ENCODE measurements around the gene TNFAIP3. TPM values are rescaled to one million over a fixed set of nuclear protein-coding genes. Genes with fewer than 3 reads are reported as not detected.
"Not testable (repeated sequence)": the region's sequence is repeated elsewhere in the genome, so short reads cannot be mapped to it uniquely, and the experiment has no call there.

TNFAIP3 gene
- polyA plus RNA-seq, 1 donor = 21.9 TPM

GRCh38 chr6:137884149-137884909 is 17.3 kb downstream of the TNFAIP3 start:
- Histone ChIP-seq H3K9me3 (ENCODE audit: control insufficient read depth, low read depth, low read length) (no peaks in the 10 kb centered on the region), H3K27ac (ENCODE audit: low read length) (no peak overlapping the region), H3K4me3 (ENCODE audit: low read length) (no peak overlapping the region), H3K36me3 (ENCODE audit: control insufficient read depth, insufficient read depth, low read length) (peaks cover 36% of the 10 kb centered on the region), H3K4me1 (ENCODE audit: control insufficient read depth, insufficient read depth, low read length) (no peaks in the 10 kb centered on the region), H3K27me3 (ENCODE audit: control insufficient read depth, insufficient read depth, low read length) (no peaks in the 10 kb centered on the region)
- 92% methylated on average over 3 of the region's 5 CpGs for WGBS (ENCODE audit: insufficient coverage, low lambda C conversion rate)
- DNase-seq = no peak

- not testable (repeated sequence) for DNase-seq; H3K27ac ChIP-seq (ENCODE audit: low read length); H3K4me1 ChIP-seq (ENCODE audit: control insufficient read depth, insufficient read depth, low read length); H3K4me3 ChIP-seq (ENCODE audit: low read length); H3K27me3 ChIP-seq (ENCODE audit: control insufficient read depth, insufficient read depth, low read length); H3K9me3 ChIP-seq (ENCODE audit: control insufficient read depth, low read depth, low read length)
- H3K36me3 ChIP-seq (ENCODE audit: control insufficient read depth, insufficient read depth, low read length) = peaks cover 31% of the 10 kb centered on the region
Observed at GRCh38 chr6:137884910-137885229, 17.8 kb downstream of the TNFAIP3 start.

- H3K36me3 ChIP-seq (ENCODE audit: control insufficient read depth, insufficient read depth, low read length) = peaks cover 17% of the 10 kb centered on the region
- not testable (repeated sequence) for H3K9me3 ChIP-seq (ENCODE audit: control insufficient read depth, low read depth, low read length); H3K4me1 ChIP-seq (ENCODE audit: control insufficient read depth, insufficient read depth, low read length); H3K27ac ChIP-seq (ENCODE audit: low read length); DNase-seq; H3K27me3 ChIP-seq (ENCODE audit: control insufficient read depth, insufficient read depth, low read length); H3K4me3 ChIP-seq (ENCODE audit: low read length)
- WGBS (ENCODE audit: insufficient coverage, low lambda C conversion rate) = 80% methylated on average over 1 of the region's 3 CpGs
Observed at GRCh38 chr6:137886226-137886625, 19.2 kb downstream of the TNFAIP3 start.

GRCh38 chr6:137890983-137891537 is 24.0 kb downstream of the TNFAIP3 start:
- Histone ChIP-seq H3K27ac (ENCODE audit: low read length) (no peak overlapping the region), H3K36me3 (ENCODE audit: control insufficient read depth, insufficient read depth, low read length) (no peaks in the 10 kb centered on the region), H3K4me3 (ENCODE audit: low read length) (no peak overlapping the region), H3K4me1 (ENCODE audit: control insufficient read depth, insufficient read depth, low read length) (no peaks in the 10 kb centered on the region), H3K9me3 (ENCODE audit: control insufficient read depth, low read depth, low read length) (no peaks in the 10 kb centered on the region), H3K27me3 (ENCODE audit: control insufficient read depth, insufficient read depth, low read length) (no peaks in the 10 kb centered on the region)
- no CpG with 5 or more reads among the region's 2 CpGs for WGBS (ENCODE audit: insufficient coverage, low lambda C conversion rate)
- DNase-seq = no peak

GRCh38 chr6:137892271-137892708 is 25.2 kb downstream of the TNFAIP3 start:
- no peak for DNase-seq
- no peaks in the 10 kb centered on the region for H3K9me3 ChIP-seq (ENCODE audit: control insufficient read depth, low read depth, low read length)
- H3K36me3 ChIP-seq (ENCODE audit: control insufficient read depth, insufficient read depth, low read length) = no peaks in the 10 kb centered on the region
- no peaks in the 10 kb centered on the region for H3K4me1 ChIP-seq (ENCODE audit: control insufficient read depth, insufficient read depth, low read length)
- H3K27me3 ChIP-seq (ENCODE audit: control insufficient read depth, insufficient read depth, low read length) = no peaks in the 10 kb centered on the region
- WGBS (ENCODE audit: insufficient coverage, low lambda C conversion rate) = 100% methylated on average over 1 of the region's 3 CpGs
- no peak overlapping the region for H3K4me3 ChIP-seq (ENCODE audit: low read length)
- no peak overlapping the region for H3K27ac ChIP-seq (ENCODE audit: low read length)

GRCh38 chr6:137893181-137893580 is 26.1 kb downstream of the TNFAIP3 start:
- Histone ChIP-seq H3K27ac (ENCODE audit: low read length) (no peak overlapping the region), H3K27me3 (ENCODE audit: control insufficient read depth, insufficient read depth, low read length) (no peaks in the 10 kb centered on the region), H3K4me1 (ENCODE audit: control insufficient read depth, insufficient read depth, low read length) (no peaks in the 10 kb centered on the region), H3K9me3 (ENCODE audit: control insufficient read depth, low read depth, low read length) (no peaks in the 10 kb centered on the region), H3K4me3 (ENCODE audit: low read length) (no peak overlapping the region), H3K36me3 (ENCODE audit: control insufficient read depth, insufficient read depth, low read length) (no peaks in the 10 kb centered on the region)
- WGBS (ENCODE audit: insufficient coverage, low lambda C conversion rate) = no CpG with 5 or more reads among the region's 3 CpGs
- DNase-seq = no peak

GRCh38 chr6:137893726-137894125 is 26.7 kb downstream of the TNFAIP3 start:
- DNase-seq = no peak
- WGBS (ENCODE audit: insufficient coverage, low lambda C conversion rate) = no CpG with 5 or more reads among the region's 2 CpGs
- Histone ChIP-seq H3K9me3 (ENCODE audit: control insufficient read depth, low read depth, low read length) (no peaks in the 10 kb centered on the region), H3K4me1 (ENCODE audit: control insufficient read depth, insufficient read depth, low read length) (no peaks in the 10 kb centered on the region), H3K36me3 (ENCODE audit: control insufficient read depth, insufficient read depth, low read length) (no peaks in the 10 kb centered on the region), H3K27ac (ENCODE audit: low read length) (no peak overlapping the region), H3K27me3 (ENCODE audit: control insufficient read depth, insufficient read depth, low read length) (no peaks in the 10 kb centered on the region), H3K4me3 (ENCODE audit: low read length) (no peak overlapping the region)

GRCh38 chr6:137894378-137894777 is 27.3 kb downstream of the TNFAIP3 start:
- WGBS (ENCODE audit: insufficient coverage, low lambda C conversion rate) = 100% methylated on average over 1 of the region's 8 CpGs
- not testable (repeated sequence) for H3K4me1 ChIP-seq (ENCODE audit: control insufficient read depth, insufficient read depth, low read length); H3K27ac ChIP-seq (ENCODE audit: low read length); H3K9me3 ChIP-seq (ENCODE audit: control insufficient read depth, low read depth, low read length); H3K36me3 ChIP-seq (ENCODE audit: control insufficient read depth, insufficient read depth, low read length); H3K4me3 ChIP-seq (ENCODE audit: low read length); DNase-seq; H3K27me3 ChIP-seq (ENCODE audit: control insufficient read depth, insufficient read depth, low read length)

GRCh38 chr6:137894779-137895385 is 27.8 kb downstream of the TNFAIP3 start:
- no peaks in the 10 kb centered on the region for H3K4me1 ChIP-seq (ENCODE audit: control insufficient read depth, insufficient read depth, low read length)
- 100% methylated on average over 2 of the region's 4 CpGs for WGBS (ENCODE audit: insufficient coverage, low lambda C conversion rate)
- H3K4me3 ChIP-seq (ENCODE audit: low read length) = no peak overlapping the region
- H3K9me3 ChIP-seq (ENCODE audit: control insufficient read depth, low read depth, low read length) = no peaks in the 10 kb centered on the region
- no peaks in the 10 kb centered on the region for H3K36me3 ChIP-seq (ENCODE audit: control insufficient read depth, insufficient read depth, low read length)
- no peak for DNase-seq
- H3K27ac ChIP-seq (ENCODE audit: low read length) = no peak overlapping the region
- H3K27me3 ChIP-seq (ENCODE audit: control insufficient read depth, insufficient read depth, low read length) = no peaks in the 10 kb centered on the region

- Histone ChIP-seq H3K9me3 (ENCODE audit: control insufficient read depth, low read depth, low read length) (no peaks in the 10 kb centered on the region), H3K4me3 (ENCODE audit: low read length) (no peak overlapping the region), H3K27ac (ENCODE audit: low read length) (no peak overlapping the region), H3K36me3 (ENCODE audit: control insufficient read depth, insufficient read depth, low read length) (no peaks in the 10 kb centered on the region), H3K4me1 (ENCODE audit: control insufficient read depth, insufficient read depth, low read length) (peaks cover 5% of the 10 kb centered on the region), H3K27me3 (ENCODE audit: control insufficient read depth, insufficient read depth, low read length) (no peaks in the 10 kb centered on the region)
- no peak for DNase-seq
- WGBS (ENCODE audit: insufficient coverage, low lambda C conversion rate) = no CpG with 5 or more reads among the region's 3 CpGs
Observed at GRCh38 chr6:137896647-137897046, 29.6 kb downstream of the TNFAIP3 start.

GRCh38 chr6:137900815-137901214 is 33.8 kb downstream of the TNFAIP3 start:
- no peak overlapping the region for H3K4me3 ChIP-seq (ENCODE audit: low read length)
- WGBS (ENCODE audit: insufficient coverage, low lambda C conversion rate) = 45% methylated on average over 2 of the region's 2 CpGs
- H3K4me1 ChIP-seq (ENCODE audit: control insufficient read depth, insufficient read depth, low read length) = peaks cover 13% of the 10 kb centered on the region
- no peaks in the 10 kb centered on the region for H3K27me3 ChIP-seq (ENCODE audit: control insufficient read depth, insufficient read depth, low read length)
- no peak for DNase-seq
- H3K9me3 ChIP-seq (ENCODE audit: control insufficient read depth, low read depth, low read length) = no peaks in the 10 kb centered on the region
- H3K27ac ChIP-seq (ENCODE audit: low read length) = no peak overlapping the region
- no peaks in the 10 kb centered on the region for H3K36me3 ChIP-seq (ENCODE audit: control insufficient read depth, insufficient read depth, low read length)

Data from large intestine (tissue), 3 donors.